DMS114 treated with DMSO at 0.1 percent for 48 hours (cell line): ENCODE results near the gene MED20.

Experiments used
- DNase-seq: peaks from one replicate; lab custom pipeline; 2025; ENCODE audit not compliant: unreplicated experiment; lab: John Stamatoyannopoulos, UW

The MED20 gene

GRCh38 chr6:41941280-41942066 is 20.5 kb upstream of the MED20 start, which contains the start of gene CCND3:
Gene CCND3, minus strand, starts transcription at chr6:41941808. Its CDS starts 159 bp downstream, at chr6:41941649.
- peak; percentile 91 for DNase-seq

GRCh38 chr6:41940759-41941279 is 19.9 kb upstream of the MED20 start:
- DNase-seq, result no peak

GRCh38 chr6:41939848-41940758 is 19.2 kb upstream of the MED20 start:
- no peak for DNase-seq

DNA sequence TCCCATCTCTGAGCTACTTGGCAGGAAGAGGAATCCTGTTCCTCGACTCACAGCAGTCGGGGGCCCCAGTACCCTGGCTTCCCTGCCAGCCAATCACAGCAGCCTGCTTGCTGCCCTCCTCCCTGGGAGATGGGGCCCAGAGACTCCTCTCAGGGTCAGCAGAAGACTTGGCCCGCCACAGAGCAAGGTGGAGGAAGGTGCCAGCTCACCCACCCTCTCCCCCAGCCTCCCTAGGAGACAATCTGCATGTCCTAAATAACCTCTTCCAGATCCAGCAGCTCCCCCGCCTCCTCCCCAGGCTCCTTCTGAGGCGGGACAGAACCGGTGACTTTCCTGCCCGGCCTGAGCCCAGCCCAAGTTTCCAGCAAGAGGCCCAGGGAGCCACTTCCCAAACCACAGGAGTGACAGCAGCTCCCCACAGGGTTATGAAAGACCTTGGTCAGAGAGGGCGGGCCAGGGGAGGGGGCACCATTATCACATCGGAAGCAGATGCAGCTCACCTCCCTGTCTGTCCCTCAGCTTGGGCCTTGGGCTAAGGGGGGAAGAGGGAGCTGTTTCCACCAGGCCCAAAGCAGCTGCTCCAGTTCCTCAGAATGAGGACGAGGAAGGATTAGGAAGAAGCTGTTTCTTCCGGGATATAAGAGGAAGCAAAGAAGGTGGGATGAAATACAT is 18.4 kb upstream of the MED20 start:
- DNase-seq, result no peak

DNA sequence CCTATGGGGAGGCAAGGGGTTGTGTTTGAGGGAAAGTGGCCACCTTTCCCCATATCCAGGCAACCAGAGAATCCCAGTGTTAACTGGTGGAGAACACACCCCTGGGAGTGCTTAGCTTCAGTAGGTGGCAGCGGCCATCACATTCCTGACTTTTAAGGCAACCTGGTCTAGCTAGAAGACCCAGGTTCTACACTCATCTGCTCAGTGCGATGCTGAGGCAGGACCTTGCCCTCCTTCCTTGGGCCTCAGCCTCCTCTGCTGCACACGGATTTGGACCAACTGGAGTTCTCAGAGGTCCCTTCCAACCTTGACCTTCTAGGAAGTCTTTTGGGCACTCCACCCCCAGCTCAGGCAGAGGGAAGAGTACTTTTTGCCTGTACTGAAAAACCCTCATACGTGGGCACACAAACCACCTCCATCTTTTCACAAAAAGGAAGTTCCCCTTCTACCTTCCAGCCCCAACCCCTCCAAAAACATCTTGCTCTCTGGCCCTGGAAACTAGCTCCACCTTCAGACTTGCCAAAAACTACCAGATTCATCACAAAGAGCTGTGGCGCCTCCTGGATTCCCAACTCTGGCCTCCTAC is 17.7 kb upstream of the MED20 start:
- no peak for DNase-seq

GRCh38 chr6:41937861-41938574 is 17.1 kb upstream of the MED20 start:
- no peak for DNase-seq

GRCh38 chr6:41937472-41937860 is 16.5 kb upstream of the MED20 start:
- DNase-seq, result no peak

- DNase-seq, result peak; percentile 78
Measured at GRCh38 chr6:41936073-41936837, 15.3 kb upstream of the MED20 start.

DNA sequence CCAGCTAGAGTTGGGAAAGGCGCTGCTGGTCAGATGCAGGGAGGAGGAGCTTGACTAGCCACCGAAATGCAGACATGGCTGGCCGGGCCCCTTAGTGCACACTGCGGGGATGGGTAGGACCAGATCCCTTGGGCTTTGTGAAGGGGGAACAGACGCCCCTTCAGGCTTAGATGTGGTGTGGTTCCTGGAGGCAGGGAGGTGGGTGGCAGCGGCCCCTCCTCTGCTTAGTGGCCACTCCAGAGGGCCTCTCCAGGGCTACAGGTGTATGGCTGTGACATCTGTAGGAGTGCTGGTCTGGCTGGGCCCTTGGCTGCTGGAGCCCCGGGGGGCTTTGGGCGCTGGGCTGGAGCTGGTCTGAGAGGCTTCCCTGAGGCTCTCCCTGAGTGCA is 14.7 kb upstream of the MED20 start:
- no peak for DNase-seq

- DNase-seq, result no peak
Measured at GRCh38 chr6:41935193-41935574, 14.2 kb upstream of the MED20 start.

- DNase-seq, result no peak
Measured at GRCh38 chr6:41934278-41935192, 13.6 kb upstream of the MED20 start.

GRCh38 chr6:41932378-41932777 is 11.4 kb upstream of the MED20 start:
- DNase-seq, result no peak

- no peak for DNase-seq
Measured at GRCh38 chr6:41931792-41932191, 10.9 kb upstream of the MED20 start.

- DNase-seq, result no peak
Measured at GRCh38 chr6:41929924-41930323, 9.0 kb upstream of the MED20 start.

DNA sequence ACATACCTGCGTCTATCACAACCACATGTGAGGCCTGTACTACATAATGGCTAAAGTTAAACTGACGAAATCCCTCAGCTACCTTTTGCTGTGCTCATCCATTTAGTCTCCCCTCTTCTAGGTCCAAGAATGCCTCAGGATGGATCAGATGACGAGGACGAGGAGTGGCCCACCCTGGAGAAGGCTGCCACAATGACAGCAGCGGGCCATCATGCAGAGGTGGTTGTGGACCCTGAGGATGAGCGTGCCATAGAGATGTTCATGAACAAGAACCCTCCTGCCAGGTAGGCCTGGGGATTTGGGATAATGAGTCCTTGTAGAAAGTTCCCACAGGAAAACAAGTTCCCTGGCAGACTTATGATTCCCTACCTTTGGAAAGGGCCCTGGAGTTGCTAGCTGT is 6.3 kb upstream of the MED20 start:
- no peak for DNase-seq

DNA sequence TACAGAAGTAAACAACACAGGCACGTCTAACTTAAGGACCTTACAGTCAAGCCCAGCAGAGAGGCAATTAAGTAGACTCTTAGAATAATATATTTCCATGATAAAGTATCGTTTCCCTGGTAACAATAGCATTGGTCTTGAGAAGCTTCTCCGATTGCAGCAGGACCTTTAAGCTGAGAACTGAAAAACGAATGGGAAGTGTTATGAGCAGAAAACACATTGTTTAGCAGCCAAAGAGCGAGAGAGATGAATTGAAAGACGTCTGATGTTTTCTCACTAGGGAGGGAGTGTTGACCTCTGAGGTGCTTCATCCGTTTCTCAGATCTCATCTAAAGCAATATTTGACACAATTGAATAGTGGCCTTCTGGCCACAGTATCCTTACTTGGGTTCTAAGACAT is 1.2 kb upstream of the MED20 start:
- no peak for DNase-seq

DNA sequence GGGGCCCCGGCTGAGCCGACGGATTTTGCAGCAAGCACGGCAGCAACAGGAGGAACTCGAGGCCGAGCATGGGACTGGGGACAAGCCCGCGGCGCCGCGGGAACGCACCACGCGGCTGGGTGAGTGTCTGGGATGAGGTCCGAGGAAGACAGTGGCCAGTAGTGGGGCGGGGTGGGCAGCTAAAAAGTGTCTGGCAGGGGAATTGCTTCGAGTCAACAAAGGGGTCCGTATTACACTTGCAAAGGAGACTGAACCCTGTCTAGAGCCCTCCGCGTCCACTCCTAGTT is 716 bp upstream of the MED20 start:
- DNase-seq, result no peak

DNA sequence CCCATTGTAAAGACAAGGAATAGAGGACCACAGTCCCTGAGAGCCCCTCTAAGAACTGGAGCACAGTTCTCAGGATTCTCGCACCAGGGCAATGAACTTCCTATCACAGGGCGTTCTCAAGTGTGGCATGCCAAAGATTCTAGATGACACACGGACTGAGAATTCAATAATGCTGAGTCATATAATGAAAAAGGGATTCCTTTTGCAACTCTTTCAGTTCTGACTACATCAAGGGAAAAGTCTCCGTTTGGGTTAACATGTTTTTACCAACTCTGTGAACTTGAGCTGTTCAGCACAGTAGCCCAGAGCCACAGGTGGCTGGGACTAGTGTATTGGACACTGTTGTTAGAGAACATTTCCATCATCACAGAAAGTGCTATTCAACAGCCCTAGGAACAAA is 3.4 kb downstream of the MED20 start:
- no peak for DNase-seq
